ENCODE data around the gene RTL1.

Gene RTL1

DNA sequence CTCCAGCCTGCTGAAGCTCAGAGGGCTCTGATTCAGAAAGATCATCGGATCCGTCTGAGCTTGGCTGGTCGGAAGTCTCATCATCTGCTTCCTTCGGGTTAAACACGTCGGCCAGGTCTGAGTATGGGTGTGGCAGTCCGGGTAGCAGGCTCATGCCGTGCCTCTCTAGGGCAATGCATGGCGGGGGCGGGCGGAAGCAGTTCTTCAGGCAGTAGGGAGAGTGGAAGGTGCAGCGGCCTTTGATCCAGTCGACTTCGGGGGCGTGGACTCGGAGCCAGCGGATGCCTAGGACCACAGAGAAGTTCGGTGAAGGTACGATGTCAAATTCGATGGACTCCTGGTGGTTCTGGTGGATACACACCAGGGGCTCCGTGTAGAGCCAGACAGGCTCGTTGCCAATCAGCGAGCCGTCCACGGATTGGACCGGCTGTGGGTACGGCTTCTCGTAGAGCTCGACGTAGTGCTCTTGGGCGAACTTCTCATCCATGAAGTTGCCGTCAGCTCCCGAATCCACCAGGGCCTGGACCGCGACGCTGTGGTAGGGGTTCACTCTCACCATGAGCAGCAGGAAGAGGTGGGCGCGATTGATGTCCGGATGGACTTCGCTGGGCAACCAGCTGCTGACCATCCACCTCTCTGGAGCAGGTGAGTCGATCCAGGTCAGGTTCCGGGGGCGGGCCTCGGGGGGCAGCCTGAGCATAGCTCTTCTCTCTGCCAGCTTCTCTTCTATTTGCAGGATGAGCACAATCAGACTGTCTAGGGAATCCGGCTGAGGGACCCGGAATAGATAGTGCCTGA is 20.3 kb downstream of the RTL1 start:
- no peak for FAIRE-seq
- DNase-seq (ENCODE audit: insufficient read length, low spot score): no peak

- FAIRE-seq: no peak
- DNase-seq (ENCODE audit: insufficient read length, low spot score): no peak
Measured at GRCh38 chr14:100882026-100882967, 21.2 kb downstream of the RTL1 start.

GRCh38 chr14:100881211-100882025 is 22.1 kb downstream of the RTL1 start:
- no peak for DNase-seq (ENCODE audit: insufficient read length, low spot score)
- FAIRE-seq: no peak

GRCh38 chr14:100880271-100881101 is 23.0 kb downstream of the RTL1 start:
- DNase-seq (ENCODE audit: insufficient read length, low spot score) (no peak), FAIRE-seq (no peak)

GRCh38 chr14:100879782-100880181 is 23.7 kb downstream of the RTL1 start:
- no peak for DNase-seq (ENCODE audit: insufficient read length, low spot score)
- FAIRE-seq: no peak

- no peak for FAIRE-seq
- DNase-seq (ENCODE audit: insufficient read length, low spot score): no peak
Measured at GRCh38 chr14:100879194-100879593, 24.3 kb downstream of the RTL1 start.

- FAIRE-seq: no peak
Measured at GRCh38 chr14:100878271-100879146, 25.0 kb downstream of the RTL1 start.

DNA sequence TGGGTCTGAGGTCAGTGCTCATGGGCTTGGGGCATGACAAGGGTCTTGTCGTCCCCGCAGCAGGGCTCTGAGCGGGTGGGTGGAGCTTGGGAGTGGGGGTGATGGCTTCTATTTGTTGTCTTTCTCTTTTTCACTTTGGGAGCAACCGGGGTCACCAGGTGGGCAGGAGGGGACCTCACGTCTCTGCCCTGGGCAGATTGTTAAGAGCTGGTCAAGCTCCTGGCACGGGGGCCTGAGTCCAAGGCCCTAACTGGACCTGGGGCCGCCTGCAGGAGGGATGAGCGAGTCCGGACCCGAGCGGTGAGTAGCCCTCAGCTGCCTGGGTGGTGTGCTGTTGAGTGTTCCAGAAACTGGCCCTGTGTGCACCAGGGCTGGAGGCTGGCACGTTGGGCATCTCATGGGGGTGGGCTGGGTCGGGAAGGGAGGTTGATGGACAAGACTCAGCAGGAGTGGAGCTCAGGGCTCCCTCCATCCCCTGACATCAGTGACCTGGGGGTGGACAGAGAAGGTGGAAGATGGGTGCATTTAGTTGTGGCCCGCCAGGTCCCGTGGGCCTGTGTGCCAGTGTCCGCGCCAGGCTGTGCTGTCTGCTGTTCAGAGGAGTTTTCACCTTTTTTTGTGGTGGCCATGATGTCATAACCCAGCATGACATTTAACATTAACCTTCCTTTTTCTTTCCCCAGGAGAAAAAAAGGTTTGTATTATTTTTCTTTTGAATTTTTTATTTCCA is 27.5 kb downstream of the RTL1 start:
- FAIRE-seq (no peak), DNase-seq (ENCODE audit: insufficient read length, low spot score) (no peak)

More at GRCh38 chr14:100878271-100879146, 25.0 kb downstream of the RTL1 start:
- no peak for DNase-seq (ENCODE audit: insufficient read length, low spot score)

DNA sequence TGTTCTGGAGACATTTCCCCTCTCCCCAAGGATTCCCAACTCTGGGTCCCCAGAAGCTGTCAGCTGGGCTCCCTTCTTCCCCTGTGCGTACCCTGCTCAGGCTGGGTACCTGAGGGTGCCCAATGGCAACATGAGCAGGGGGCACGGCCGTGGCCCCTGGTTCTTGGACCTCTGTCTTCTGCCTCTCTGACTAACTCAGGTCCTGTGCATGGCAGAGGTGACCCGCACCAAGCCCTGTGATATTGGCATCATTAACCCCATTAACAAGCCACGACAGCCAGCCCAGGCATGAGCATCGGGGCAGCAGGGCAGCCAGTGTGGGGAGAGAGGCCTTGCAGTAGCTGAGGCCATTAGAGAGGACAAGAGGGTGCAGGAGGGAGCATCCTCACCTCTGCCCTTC is 28.4 kb downstream of the RTL1 start:
- DNase-seq (ENCODE audit: insufficient read length, low spot score) (no peak), FAIRE-seq (no peak)

GRCh38 chr14:100874411-100875091 is 29.0 kb downstream of the RTL1 start:
- DNase-seq (ENCODE audit: insufficient read length, low spot score) (no peak), FAIRE-seq (no peak)

GRCh38 chr14:100874051-100874410 is 29.5 kb downstream of the RTL1 start:
- no peak for FAIRE-seq
- DNase-seq (ENCODE audit: insufficient read length, low spot score): no peak

DNA sequence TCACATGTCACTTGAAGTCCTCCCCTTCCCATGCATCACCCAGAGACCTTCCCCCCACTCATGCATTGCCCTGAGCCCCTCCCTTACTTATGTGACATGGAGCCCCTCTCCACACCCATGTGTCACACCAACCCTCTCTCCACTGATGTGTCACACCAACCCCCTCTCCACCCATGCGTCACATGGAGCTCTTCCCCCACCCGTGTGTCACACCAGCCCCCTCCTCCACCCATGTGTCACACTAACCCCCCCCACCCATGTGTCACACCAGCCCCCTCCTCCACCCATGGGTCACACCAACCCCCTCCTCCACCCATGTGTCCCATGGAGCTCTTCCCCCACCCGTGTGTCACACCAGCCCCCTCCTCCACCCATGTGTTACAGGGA is 30.4 kb downstream of the RTL1 start:
- DNase-seq (ENCODE audit: insufficient read length, low spot score): no peak
- FAIRE-seq: no peak

DNA sequence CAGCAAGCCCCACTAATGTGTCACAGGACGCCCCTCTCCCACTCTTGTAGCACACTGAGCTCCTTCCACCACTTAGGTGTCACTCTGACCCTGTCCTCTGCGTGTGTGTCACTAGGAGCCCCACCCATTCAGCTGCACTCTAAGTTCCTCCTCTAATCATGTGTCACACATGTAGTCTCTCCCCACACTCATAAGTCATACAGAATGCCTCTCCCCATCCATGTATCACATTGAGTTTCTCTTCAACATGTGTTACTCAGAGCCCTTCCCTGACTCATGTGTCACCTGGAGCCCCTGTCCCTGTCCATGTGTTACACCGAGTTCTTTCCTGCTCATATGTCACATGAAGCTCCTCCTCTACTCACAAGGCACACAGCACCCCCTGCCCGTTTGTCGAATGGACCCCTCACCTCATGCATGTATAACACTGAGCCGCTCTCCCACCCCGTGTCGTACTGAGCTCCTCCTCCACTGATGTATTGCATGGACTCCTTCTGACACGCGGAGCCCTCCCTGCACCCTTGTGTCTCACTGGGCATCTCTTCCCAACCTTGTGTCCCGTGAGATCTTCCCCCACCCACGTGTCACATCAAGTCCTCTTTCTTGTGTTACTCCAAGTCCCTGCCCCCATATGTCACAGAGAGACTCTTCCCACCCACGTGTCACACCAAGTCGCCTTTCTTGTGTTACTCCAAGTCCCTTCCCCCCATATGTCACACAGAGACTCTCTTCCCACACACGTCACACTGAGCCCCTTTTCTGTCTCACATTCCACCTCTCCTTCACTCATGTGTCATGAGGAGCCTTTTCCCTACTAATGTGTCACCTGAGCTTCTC is 31.0 kb downstream of the RTL1 start:
- no peak for DNase-seq (ENCODE audit: insufficient read length, low spot score)
- FAIRE-seq: no peak

GRCh38 chr14:100871234-100872186 is 32.0 kb downstream of the RTL1 start:
- DNase-seq (ENCODE audit: insufficient read length, low spot score) (no peak), FAIRE-seq (no peak)

DNA sequence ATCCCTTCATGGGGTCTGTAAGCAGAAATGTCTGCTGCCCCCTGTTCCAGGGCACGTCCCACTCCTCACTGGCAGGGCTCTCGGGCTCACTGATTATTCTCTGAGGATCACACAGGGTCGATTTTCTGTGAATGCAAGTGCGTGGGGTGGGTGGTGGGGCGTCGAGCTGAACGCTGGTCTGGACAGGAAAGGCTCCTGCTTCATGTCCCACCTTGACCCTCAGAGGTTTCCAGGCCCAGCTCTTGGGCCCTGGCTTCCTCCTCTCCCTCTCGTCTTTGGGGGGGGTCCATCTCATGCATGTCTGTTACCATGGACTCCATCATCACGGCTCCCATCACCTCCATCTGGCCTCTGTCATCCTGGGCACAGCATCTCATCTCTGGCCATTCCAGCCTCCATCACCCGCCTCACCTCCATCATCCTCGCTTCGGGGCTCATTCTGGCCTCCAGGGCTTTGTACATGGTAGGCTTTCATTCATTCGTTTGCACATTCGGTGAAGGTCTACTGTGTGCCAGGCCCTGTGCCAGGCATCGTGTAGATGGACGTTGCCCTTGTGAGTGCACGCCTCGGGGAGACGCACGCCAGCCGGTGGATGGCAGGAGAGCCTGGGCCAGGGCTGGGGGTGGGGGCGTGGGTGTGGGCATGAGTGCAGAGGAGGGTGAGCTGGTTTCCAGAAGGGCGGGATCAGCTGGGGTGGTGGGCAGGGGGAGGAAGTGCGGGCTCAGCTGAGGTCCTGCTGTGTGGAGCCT is 34.7 kb downstream of the RTL1 start:
- no peak for DNase-seq (ENCODE audit: insufficient read length, low spot score)
- FAIRE-seq: no peak
